ENCODE measurements around the gene MICAL1.

Gene MICAL1, protein sequence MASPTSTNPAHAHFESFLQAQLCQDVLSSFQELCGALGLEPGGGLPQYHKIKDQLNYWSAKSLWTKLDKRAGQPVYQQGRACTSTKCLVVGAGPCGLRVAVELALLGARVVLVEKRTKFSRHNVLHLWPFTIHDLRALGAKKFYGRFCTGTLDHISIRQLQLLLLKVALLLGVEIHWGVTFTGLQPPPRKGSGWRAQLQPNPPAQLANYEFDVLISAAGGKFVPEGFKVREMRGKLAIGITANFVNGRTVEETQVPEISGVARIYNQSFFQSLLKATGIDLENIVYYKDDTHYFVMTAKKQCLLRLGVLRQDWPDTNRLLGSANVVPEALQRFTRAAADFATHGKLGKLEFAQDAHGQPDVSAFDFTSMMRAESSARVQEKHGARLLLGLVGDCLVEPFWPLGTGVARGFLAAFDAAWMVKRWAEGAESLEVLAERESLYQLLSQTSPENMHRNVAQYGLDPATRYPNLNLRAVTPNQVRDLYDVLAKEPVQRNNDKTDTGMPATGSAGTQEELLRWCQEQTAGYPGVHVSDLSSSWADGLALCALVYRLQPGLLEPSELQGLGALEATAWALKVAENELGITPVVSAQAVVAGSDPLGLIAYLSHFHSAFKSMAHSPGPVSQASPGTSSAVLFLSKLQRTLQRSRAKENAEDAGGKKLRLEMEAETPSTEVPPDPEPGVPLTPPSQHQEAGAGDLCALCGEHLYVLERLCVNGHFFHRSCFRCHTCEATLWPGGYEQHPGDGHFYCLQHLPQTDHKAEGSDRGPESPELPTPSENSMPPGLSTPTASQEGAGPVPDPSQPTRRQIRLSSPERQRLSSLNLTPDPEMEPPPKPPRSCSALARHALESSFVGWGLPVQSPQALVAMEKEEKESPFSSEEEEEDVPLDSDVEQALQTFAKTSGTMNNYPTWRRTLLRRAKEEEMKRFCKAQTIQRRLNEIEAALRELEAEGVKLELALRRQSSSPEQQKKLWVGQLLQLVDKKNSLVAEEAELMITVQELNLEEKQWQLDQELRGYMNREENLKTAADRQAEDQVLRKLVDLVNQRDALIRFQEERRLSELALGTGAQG

DNA sequence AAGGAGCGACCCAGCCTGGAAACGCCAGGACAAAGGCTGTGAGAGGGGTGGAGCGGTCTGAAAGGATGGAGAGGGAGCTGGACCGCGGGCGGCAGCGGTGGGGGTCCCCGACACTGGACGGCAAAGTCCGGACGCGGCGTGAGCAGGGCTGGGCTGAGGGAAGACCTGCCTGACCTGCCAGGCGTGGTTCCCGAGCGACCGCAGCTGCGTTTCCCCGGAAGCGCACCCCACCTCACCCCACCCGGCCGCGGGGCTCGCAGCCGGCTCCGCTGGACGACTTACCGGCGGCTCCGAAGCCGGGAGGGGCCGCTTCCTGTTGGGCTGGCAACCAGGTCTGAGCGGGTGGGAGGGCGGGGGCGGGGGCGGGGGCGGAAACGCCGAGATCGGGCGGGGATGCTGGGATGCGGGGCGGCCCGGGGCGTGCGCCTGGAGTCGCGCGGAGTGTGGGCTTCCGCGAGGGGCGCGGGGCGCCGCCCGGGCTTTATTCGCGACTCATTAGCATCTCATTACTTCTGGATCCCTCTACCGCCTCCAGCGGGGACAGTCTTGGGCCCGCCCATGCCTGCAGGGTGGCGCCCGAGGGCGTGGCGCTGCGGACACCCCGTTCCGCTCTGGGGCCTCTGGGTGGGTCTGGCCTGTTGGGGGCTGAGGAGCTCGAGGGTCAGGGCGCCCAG, at the start of gene MICAL1:
Gene MICAL1, minus strand, starts transcription at position 336 of the 674 bp plus-strand sequence. CDS start 1,576 bp downstream, outside the sequence.
- peak; percentile 58 for DNase-seq

DNA sequence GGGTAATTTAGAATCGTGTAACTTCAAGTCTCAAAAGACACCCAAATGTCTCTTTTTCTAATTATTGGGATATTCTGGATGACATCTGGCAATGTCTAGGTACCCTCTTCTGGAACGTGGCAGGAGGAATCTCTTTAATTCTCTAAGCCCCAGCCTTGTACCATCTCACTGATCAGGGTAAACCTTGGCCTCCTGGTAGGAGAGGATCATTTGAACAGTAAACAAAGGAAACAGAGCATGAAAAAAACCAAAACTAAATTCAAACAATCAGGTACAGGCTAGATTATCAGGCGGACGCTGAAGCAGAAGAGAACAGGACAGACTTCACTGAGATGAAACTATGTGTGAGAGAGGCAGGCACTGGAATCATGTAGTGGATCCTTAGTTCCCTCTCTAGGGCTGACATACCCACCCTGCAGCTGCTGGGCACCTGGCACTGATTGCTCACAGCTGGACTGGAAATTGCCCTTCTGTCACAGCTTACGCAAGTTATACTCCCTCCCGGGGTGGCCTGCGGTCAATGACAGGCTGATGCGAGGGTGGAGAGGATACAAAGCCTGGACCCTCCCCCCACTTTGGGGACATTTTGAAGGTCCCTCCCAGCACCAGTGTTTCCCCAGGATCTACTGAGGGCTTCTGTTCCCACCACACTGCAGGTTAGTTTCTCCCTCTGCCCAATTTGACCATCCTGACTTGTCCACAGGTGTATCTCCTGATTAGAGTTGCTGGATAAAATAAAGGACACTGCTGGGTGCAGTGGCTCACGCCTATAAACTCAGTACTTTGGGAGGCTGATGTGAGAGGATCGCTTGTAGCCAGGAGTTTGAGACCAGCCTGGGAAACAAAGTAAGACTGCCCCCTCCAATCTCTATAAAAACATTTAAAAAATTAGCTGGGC, 48.0 kb upstream of the MICAL1 start:
- DNase-seq, result no peak

DNA sequence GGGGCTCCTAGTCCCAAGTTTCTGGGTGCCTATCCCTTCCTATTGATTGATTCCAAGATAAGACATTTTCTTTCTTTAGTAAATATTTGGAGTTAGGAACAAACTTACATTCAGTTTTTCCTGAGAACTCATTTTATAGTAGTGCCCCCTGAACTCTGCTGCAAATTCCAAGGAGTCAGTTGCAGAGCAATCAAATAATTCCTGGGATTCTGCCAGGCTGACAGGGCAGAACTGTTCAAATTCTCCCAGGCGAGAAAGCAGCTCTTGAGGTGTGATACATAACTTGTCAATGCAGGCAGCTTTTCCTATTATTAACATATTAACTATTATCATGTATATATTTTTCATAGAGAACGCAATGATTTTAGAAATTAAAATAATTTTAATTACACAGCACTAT, 43.4 kb upstream of the MICAL1 start:
- DNase-seq, result no peak

DNA sequence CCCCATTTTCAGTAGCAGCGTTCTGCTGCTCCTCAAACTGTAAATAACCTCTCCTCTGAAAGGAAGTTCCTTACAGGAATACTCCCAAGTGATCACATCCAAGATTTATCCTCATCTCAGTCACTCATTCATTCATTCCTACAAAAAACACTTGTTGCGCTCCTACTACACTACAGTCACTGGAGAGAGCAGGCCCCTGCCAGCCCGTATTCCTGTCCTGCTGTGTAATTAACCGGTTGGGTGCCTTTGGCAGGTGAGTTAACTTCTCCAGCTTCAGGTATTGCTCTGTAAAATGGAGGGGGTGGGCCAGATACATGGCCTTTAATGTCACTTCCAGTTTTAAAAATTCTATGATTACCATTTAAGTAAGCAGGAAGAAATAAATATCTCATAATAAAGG, 42.5 kb upstream of the MICAL1 start:
- no peak for DNase-seq

DNA sequence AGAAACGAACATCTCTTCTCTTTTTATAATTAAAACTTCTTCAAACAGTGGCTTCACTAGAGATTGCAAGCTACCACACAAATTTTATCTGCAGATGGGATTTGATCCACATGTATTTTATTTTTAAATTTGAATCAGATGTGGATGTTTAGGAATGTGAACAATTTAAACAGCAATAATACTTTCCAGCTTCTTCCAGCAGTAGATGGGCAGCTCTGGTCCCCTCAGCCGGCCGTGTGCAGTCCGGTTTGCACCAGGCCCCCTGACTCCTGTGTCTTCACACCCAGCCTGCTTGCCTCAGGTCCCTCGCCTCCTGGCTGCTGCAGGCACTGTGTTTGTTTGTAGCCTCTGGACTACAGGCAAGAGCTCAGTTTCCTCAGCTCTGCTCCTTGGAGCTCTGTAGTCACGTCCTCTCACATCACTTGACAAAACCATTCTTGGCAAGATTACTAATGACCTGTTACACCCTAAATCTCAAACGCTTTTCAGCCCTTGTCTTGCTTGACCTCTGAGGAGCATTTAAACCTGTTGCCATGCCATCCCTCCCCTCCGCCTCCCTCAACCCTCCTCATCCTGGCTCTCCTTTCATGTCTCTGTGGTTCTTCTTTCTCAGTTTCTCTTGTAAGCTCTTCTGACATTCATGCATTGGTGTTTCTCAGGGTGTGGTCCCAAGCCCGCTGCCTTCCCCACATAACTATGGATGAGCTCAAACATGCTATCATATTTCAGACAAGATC, 40.6 kb upstream of the MICAL1 start:
- no peak for DNase-seq

DNA sequence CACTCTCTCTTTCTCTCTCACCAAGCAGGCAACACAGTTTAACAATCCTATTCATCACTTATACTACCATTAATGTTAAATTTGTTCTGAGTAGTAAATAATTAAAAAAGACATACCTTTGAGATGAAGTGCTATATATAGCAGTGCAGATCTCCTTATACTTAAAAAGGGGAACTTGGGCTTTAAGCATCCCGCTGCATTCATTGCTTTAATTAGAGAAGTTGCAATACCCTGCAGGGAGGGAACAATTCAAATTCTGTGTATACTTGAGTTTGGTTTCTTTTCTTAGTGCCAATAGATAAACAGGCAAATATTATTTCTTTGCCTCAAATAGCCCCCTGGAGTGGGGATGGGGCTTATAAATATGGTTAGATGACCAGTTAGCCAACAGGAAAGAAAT, 38.3 kb upstream of the MICAL1 start:
- DNase-seq, result no peak

DNA sequence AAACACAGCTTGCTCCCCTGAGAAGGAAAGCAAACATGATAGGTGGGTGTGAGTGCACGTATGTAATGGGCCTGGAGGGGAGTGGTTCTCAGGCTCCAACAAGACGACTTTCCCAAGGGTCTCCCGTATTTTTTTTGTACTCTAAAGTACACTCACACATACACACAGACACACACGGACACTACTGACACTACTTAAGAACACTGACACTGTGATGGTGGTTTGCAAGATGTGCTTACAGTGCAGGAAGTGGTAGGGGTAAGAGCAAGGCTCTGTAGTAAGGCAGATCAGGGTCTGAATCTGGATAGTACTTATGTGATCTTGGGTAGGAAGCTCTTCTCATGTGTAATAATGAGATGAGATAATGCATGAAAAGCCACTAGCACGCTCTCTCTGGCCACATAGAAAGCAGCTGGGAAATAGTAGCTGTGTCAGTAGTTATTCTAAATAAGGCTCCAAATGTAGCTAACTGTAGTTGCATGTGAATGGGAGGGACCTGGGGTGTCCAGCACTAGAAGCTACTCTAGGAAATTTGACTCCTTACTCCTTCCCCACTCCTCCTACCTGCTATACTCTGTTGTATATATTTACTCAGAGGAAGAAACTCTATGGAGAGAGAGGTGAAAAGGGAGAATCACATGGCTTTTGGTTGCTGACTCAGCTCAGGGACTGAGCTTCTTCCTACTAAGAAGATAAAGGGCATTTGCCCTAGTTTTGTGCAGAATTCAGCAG, 35.8 kb upstream of the MICAL1 start:
- DNase-seq, result peak; percentile 20

DNA sequence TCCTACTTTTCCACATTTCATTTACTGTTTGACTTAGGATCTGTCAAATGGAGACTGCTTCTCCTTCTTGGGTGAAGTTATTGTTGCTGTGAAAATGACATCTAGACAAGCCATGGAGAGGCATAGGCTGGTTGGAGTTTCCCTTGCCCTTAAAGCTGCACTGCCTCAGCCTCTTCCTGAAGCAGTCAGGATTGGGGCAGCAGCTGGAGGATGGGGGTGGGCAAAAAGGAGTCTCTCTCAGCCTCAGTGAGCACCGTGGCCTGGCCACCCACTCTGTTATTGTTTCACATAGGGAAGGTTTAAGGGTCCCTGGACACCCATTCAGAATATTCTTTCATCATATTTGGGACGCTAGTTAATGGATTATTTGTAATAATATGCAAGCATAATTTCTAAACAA, 35.1 kb upstream of the MICAL1 start:
- no peak for DNase-seq

DNA sequence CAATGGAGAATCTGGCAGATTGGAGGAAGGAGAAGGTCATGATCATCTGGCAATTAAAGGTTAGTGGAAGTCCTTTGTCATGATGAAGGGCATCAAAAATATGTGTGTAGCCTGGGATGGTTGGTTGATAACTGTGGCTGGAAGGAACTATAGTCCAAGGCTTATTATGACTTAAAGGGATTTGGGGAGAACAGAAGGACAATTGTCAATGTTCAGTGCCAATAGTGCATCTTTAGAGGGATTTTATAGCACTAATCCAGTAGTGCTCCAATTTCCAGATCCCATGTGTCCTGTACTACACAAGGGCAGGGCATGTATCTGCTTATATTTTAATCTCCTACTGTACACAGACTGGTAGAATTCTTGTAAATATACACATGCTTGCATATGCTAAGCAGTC, 32.4 kb upstream of the MICAL1 start:
- DNase-seq, result no peak

DNA sequence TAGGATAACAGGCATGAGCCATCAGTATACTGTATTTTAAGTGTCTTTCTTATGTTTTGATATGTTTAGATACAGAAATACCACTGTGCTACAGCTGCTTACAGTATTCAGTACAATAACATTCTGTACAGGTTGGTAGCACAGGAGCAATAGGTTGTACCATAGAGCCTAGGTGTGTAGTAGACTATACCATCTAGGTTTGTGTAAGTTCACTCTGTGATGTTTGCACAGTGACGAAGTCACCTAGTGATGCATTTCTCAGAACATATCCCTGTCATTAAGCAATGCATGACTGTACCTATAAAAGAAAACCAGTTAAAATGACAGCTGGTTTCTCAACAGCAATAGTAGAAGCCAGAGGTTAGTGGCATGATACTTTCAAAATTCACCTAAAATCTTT, 30.5 kb upstream of the MICAL1 start:
- no peak for DNase-seq

DNA sequence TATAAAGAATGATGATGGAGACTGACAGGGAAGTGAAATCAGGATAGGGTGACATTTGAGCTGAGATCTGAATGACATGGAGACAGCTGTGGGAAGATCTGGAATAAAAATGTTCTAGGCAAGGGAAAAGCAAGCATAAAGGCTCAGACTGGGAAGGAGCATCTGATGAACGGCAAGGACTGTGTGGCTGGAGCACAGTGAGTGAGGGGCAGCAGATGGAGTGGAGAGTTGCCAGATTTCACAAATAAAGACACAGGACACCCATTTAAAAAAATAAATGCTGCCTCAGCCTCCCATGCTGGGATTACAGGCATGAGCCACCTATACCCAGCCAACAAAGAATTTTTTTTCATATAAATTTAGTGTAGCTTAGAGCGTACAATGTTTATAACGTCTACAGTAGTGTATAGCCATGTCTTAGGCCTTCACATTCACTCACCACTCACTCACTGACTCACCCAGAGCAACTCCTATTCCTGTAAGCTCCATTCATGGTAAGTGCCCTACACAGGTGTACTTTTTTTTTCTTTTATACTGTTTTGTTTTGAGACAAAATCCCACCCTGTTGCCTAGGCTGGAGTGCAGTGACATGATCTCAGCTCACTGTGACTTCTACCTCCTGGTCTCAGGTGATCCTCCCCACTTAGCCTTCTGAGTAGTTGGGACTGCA, 29.8 kb upstream of the MICAL1 start:
- DNase-seq, result no peak

DNA sequence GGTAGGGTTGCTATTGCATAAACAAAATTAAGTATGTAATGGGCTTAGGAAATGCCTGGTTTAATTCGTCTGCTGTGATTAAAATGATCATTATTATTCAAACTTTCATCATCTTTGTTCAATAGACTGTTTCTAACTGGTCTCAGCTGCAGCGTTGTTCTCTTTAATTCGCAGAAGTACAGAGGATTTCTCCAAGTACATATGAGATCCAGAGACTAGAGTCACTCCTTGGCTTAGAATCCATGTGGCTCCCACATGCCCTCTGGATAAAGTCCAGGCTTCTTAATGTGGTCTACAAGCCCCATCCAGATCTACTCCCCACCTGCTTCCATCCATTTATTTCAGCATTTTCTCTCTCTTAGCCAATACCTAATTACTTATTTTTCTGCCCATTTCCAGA, 28.6 kb upstream of the MICAL1 start:
- DNase-seq, result no peak

DNA sequence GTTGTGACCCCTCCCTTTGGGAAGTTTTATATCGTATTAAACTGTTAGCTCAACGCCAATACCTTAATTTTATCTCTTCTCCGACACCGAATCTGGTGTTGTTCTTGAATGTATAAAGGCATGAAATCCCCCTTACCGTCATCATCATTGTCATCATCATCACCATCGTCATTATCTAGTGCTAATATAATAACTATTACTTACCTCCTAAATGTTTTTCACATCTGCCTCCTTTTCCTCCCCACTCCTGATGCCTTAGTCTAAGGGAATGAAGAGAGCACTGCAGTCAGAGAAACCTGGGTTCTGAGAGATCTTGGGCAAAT, 28.1 kb upstream of the MICAL1 start:
- no peak for DNase-seq

DNA sequence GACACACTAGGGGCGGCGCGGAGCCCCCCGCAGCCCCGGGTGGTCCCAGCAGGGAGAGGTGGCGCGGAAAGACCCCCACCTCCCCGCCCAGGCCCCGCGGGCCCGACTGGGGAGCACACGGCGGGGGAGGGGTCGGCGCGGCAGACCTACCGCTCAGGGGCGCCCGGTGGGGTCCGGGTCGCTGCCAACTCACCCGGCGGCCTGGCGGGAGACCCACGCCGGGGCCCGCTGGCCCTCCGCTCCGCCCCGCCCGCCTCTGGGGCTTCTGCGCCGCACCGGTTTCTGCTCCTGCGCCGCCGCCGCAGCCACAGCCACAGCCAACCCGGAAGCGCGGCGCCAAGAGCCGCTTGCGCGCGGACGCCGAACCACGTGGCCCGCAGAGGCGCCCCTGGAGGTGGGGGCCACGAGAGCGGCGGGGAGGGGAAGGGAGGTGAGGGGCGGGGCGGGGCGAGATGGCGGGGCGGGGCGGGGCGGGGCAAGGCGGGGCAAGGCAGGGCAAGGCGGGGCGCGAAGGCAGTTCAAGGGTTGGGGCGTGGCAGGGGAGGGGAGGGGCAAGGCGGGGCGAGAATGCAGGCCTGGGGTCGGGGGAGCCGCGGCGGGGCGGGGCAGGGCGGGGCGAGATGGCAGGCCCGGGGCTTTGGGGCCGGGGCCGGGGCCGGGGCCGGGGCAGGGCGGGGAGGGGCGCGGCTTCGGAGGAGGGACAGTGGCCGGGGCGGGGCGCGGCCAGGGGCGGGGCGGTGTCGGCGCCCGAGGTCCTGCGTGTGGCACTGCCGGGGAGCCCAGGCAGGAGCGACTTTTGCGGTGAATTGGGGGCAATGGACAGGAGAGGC, 27.5 kb upstream of the MICAL1 start, which contains the start of gene ZBTB24:
Gene ZBTB24, minus strand, starts transcription at position 315 of the 830 bp plus-strand sequence. CDS start 1,193 bp downstream, outside the sequence.
- peak; percentile 85 for DNase-seq

DNA sequence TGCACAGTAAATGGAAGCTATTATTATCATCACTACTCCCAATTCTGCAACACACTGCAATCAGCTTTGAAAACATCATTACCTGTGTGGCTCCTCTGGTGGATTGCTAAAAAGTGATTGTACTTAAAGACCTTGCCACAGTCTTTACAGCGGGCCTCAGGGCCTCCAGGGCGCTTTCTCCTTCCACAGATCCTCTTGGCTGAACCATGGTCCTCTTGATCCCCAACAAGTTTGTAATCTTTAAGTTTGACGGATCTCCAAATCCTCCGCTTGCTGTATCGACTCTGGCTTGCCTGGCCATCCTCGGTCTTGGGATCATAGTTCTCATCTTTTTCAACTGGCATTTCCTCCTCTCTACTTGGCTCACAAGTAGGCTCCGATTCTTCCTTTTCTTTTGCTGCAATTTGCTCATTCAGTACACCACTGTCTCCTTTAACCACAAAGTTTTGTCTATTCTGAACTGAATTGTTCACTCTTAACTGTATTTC, 25.5 kb upstream of the MICAL1 start:
- DNase-seq, result no peak

DNA sequence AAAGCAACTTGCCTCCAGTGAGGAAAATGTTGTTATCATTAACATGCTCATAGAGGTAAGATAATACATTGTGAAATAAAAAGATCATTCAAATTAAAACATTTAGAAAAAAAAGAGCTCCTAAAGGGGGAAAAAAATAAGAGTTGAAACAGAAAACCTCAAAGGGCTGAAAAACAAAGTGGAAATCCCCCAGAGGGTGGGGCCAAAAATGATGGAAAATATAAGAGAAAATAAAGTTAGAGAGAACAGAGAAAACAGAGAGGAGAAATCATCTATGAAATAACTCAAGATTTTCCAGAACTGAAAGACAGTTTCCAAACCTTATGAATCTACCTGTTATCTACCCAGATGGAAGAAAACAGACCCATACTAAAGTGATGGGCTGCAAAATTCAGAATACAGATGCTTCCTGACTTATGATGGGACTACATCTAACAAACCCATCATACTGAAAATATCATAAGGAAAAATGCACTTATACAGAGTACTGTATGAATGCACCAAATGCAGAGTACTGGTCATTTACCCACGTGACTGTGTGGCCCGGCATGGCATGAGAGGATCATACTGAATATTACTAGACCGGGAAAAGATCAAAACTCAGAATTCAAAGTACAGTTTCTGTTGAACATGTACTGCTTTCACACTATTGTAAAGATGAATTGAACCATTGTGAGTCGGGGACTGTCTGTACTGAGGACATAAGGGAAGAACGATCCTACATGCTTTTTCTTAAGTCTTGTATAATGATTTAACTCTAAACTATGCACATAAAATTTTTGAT, 23.5 kb upstream of the MICAL1 start:
- no peak for DNase-seq

DNA sequence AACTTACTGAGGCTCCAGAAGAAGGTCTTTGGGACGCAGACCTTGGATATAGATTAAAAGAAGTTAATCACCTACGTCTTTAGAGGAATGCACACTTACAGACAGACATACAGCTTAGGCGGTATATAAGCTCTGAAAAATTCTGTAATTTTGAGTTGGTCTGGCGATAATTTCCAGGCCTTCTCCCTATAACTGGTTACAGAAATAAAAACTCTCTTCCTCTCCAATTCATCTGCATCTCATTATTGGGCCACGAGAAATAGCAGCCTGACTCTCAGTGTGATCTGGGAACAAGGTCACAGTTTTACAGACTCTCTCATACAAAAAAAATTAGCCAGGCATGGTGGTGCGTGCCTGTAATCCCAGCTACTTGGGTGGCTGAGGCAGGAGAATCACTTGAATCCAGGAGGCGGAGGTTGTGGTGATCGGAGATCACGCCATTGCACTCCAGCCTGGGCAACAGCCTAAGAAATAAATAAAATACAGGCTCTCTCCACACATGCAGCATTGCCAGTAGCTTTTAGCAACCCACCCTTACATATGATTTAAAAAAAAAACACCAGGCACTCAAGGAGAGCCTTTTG, 22.7 kb upstream of the MICAL1 start:
- no peak for DNase-seq

DNA sequence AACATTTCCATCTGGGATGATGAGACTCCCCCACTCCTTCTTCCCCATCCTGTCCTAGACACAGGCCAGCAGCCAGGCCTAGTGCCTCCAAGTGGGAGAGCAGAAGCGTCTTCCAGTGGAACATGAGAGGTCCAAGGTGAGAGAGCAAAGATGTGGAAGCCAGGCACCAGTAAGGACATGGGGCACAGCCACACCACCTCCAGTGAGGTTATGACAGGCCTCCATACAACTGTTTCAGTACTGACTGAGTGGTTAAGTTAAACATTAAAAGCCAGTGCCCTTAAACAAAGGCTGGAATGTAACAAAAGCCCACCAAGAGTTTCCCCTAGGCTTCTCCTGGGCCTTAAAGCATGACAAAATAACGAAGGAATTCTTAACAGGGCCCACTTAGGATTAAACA, 22.2 kb upstream of the MICAL1 start:
- DNase-seq, result no peak
